HuH-7.5 (cell line): ENCODE measurements around the gene AFDN.

ENCODE experiments used
- DNase-seq: peaks from one replicate; pipeline ENCODE4 v3.0.0; 2011; ENCODE audit warnings: low spot score

The AFDN gene

GRCh38 chr6:168004023-168004422, 177.3 kb downstream of the AFDN start:
- no peak for DNase-seq

- no peak for DNase-seq
Observed at GRCh38 chr6:168004945-168005344, 178.2 kb downstream of the AFDN start.

GRCh38 chr6:168005796-168006195, 179.1 kb downstream of the AFDN start:
- no peak for DNase-seq

- DNase-seq: no peak
Observed at GRCh38 chr6:168007592-168008338, 181.1 kb downstream of the AFDN start.

GRCh38 chr6:168009331-168009730, 182.6 kb downstream of the AFDN start:
- DNase-seq: no peak

GRCh38 chr6:168011291-168011690, 184.6 kb downstream of the AFDN start:
- DNase-seq: no peak

- DNase-seq: no peak
Observed at GRCh38 chr6:168012431-168013249, 185.9 kb downstream of the AFDN start.

GRCh38 chr6:168013250-168013915, 186.7 kb downstream of the AFDN start:
- DNase-seq: no peak

GRCh38 chr6:168014428-168014827, 187.7 kb downstream of the AFDN start:
- no peak for DNase-seq

- DNase-seq: no peak
Observed at GRCh38 chr6:168015009-168015408, 188.3 kb downstream of the AFDN start.

GRCh38 chr6:168015482-168016175, 188.9 kb downstream of the AFDN start:
- DNase-seq: no peak

GRCh38 chr6:168016176-168016620, 189.5 kb downstream of the AFDN start:
- no peak for DNase-seq

GRCh38 chr6:168016721-168017525, 190.2 kb downstream of the AFDN start:
- no peak for DNase-seq

- DNase-seq: no peak
Observed at GRCh38 chr6:168017629-168018028, 190.9 kb downstream of the AFDN start.

GRCh38 chr6:168018664-168019063, 192.0 kb downstream of the AFDN start:
- DNase-seq: no peak

- no peak for DNase-seq
Observed at GRCh38 chr6:168020242-168020641, 193.5 kb downstream of the AFDN start.

- DNase-seq: no peak
Observed at GRCh38 chr6:168021581-168021980, 194.9 kb downstream of the AFDN start.
